ENCODE measurements around the gene SKOR1. TPM values are rescaled to one million over a fixed set of nuclear protein-coding genes. Genes with fewer than 3 reads are reported as not detected.

SKOR1 gene
- total and polyA plus RNA-seq, 3 donors from 2014 or later: 1.1 to 2.2 (median 1.3) TPM

DNA sequence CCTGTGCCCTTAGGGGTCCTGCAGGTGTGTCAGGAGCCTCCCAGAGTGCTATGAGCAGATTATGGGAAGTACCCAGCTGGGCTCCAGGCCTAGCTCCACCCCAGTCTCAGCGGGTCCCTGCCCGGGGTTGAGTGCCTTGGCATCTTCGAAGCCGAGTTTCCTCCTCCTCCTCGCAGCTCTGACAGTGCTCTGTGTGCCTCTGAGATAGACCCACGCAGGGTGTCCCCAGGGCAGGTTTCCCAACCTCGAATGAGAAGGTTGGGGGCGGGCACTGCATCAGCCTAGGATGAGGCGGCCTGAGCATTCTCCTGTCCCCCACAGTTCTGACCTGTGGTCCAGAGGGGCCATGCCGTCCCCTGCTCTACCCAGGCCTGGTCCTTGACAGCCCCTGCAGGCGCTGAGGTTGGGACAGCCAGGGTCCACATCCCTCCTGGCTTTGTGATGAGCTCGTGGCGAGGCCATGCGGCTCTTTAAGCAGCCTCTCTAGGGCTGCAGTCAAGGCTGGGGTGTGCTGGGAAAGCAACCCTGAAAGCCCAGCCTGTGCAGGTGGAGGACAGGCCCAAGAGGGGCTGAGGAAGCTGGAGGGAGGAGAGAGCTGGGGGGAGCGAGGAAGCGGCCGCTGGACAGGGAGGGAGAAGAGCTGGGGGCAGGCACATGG is 20.2 kb upstream of the SKOR1 start:
- TF ChIP-seq, protein P1, sequence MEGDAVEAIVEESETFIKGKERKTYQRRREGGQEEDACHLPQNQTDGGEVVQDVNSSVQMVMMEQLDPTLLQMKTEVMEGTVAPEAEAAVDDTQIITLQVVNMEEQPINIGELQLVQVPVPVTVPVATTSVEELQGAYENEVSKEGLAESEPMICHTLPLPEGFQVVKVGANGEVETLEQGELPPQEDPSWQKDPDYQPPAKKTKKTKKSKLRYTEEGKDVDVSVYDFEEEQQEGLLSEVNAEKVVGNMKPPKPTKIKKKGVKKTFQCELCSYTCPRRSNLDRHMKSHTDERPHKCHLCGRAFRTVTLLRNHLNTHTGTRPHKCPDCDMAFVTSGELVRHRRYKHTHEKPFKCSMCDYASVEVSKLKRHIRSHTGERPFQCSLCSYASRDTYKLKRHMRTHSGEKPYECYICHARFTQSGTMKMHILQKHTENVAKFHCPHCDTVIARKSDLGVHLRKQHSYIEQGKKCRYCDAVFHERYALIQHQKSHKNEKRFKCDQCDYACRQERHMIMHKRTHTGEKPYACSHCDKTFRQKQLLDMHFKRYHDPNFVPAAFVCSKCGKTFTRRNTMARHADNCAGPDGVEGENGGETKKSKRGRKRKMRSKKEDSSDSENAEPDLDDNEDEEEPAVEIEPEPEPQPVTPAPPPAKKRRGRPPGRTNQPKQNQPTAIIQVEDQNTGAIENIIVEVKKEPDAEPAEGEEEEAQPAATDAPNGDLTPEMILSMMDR (IDR thresholded peaks at IDR 0.05): no peak
- TF ChIP-seq POLR2A (IDR thresholded peaks at IDR 0.05): no peak
- Histone ChIP-seq H3K27me3 (no peaks in the 10 kb centered on the region), H3K4me1 (peaks cover 7% of the 10 kb centered on the region), H3K36me3 (ENCODE audit: low read depth, missing control alignments) (no peaks in the 10 kb centered on the region), H3K27ac (no peak overlapping the region), H3K4me3 (no peak overlapping the region), H3K9me3 (no peaks in the 10 kb centered on the region)
- WGBS, 2 donors: 79 to 87% methylated on average over 14 to 17 of the region's 17 CpGs
- DNase-seq: no peak
- intact Hi-C loops (cut with DNase I; ENCODE audit: low total_unique reads): no loop called here

DNA sequence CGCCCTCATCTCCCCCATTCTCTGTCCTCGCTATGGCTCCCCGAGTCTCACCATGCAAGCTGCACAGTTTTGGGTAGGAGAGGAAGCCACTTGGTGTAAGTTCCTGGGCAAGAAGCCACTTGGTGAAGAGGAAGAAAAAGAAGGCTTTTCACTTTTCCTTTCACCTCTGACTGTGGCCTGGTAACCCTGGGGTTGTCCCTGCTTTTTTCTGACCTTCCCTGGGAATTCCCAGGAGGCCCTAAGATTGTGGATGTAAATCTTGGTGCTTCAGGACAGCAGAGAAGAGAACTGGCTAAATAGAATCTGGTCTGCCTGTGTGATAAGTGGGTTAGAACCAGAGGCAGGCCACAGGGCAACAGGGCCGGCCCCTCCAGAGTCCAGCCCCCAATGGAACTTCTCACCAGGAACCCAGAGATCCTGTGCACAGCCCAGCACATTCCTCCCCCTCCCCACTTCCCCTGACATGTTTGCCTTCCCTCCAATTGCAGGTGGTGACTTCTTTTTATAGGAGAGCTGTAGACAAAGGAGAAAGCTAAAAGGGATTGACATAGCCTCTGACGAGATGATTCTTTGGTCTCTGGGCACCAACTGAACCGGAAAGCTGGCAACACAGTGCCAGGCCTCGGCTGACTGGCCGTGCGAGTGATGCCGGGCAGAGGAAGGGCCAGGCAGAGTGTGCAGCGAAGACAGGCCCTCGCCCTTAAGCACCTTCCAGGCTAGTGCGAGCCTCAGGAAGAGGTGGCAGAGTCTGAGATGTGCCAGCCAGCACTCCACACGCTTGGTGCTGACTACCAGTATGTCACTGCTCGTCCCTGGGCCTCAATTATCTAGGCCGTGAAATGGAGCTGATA is 19.4 kb upstream of the SKOR1 start:
- no peak overlapping the region for H3K27ac ChIP-seq
- peaks cover 7% of the 10 kb centered on the region for H3K4me1 ChIP-seq
- H3K36me3 ChIP-seq (ENCODE audit: low read depth, missing control alignments): no peaks in the 10 kb centered on the region
- TF ChIP-seq, protein P1 (IDR thresholded peaks at IDR 0.05): no peak
- TF ChIP-seq POLR2A (IDR thresholded peaks at IDR 0.05): no peak
- H3K27me3 ChIP-seq: no peaks in the 10 kb centered on the region
- no peaks in the 10 kb centered on the region for H3K9me3 ChIP-seq
- DNase-seq: no peak
- intact Hi-C loops (cut with DNase I; ENCODE audit: low total_unique reads): no loop called here
- H3K4me3 ChIP-seq: no peak overlapping the region
- 91 to 92% methylated on average over 16 of the region's 16 CpGs for WGBS, 2 donors

DNA sequence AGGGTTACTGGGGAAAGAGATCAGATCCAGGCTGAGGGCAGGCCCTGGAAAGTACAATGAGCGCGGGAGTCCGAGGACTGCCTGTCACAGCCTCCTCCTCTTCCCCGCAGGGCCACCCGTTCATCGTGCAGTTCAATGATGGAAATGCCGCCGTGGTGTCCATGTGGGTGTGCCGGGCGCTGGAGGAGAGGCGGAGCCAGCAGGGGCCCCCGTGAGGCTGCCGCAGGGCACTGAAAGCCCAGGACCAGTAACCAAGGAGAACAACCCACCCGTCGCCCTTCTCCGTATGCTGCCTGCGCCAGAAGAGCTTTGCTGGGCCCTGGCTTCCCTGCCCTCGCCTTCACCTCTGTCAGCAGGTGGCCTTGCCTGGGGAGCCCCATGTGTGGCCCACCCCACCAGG is 18.8 kb upstream of the SKOR1 start:
- no peak for DNase-seq
- Histone ChIP-seq H3K27ac (no peak overlapping the region), H3K36me3 (ENCODE audit: low read depth, missing control alignments) (no peaks in the 10 kb centered on the region), H3K4me3 (no peak overlapping the region), H3K27me3 (no peaks in the 10 kb centered on the region), H3K9me3 (no peaks in the 10 kb centered on the region), H3K4me1 (peaks cover 7% of the 10 kb centered on the region)
- no peak for TF ChIP-seq POLR2A (IDR thresholded peaks at IDR 0.05)
- TF ChIP-seq, protein P1 (IDR thresholded peaks at IDR 0.05): no peak
- 95 to 100% methylated on average over 4 to 18 of the region's 18 CpGs for WGBS, 2 donors
- intact Hi-C loops (cut with DNase I; ENCODE audit: low total_unique reads): no loop called here

DNA sequence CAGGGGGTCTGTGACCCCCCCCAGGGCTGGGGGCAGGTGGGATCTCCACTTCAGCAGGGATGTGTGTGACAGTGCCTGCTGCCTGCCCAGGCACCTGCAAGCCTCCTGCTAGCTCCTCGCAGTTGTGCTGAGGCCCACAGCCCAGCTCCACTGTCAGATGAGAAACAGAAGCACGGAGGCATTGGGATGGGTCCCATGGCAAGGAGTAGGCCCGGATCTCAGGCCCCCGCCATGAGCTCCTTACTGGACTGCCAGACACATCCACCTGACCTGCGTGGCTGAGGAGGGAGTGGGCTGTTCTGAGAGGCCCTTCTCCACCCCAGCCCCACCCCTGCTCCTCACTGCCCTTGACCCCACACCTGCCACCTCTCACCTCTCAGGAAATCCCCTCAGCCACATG is 18.2 kb upstream of the SKOR1 start:
- H3K36me3 ChIP-seq (ENCODE audit: low read depth, missing control alignments): no peaks in the 10 kb centered on the region
- no peak for DNase-seq
- 95% methylated on average over 5 of the region's 5 CpGs; no CpG with 5 or more reads in 1 of the 2 donors for WGBS, 2 donors

More for the DNA sequence above, 18.2 kb upstream of the SKOR1 start:
- no peak for TF ChIP-seq POLR2A (IDR thresholded peaks at IDR 0.05)
- TF ChIP-seq, protein P1 (IDR thresholded peaks at IDR 0.05): no peak
- intact Hi-C loops (cut with DNase I; ENCODE audit: low total_unique reads): no loop called here
- H3K4me3 ChIP-seq: no peak overlapping the region
- H3K27ac ChIP-seq: no peak overlapping the region
- H3K9me3 ChIP-seq: no peaks in the 10 kb centered on the region
- peaks cover 7% of the 10 kb centered on the region for H3K4me1 ChIP-seq
- no peaks in the 10 kb centered on the region for H3K27me3 ChIP-seq
